NCI-H82 treated with DMSO at 0.1 percent for 48 hours (cell line): ENCODE results near the gene EPN3.

ENCODE experiments used
- DNase-seq: peaks from one replicate; lab custom pipeline; 2025; ENCODE audit not compliant: unreplicated experiment; lab: John Stamatoyannopoulos, UW

The EPN3 gene

GRCh38 chr17:50565402-50566350 lies 33.1 kb downstream of the EPN3 start:
- DNase-seq = no peak

GRCh38 chr17:50566886-50567285 lies 34.4 kb downstream of the EPN3 start:
- no peak for DNase-seq

- DNase-seq = no peak
Measured at GRCh38 chr17:50568659-50569058, 36.1 kb downstream of the EPN3 start.

- no peak for DNase-seq
Measured at GRCh38 chr17:50569592-50569991, 37.1 kb downstream of the EPN3 start.

- DNase-seq = no peak
Measured at GRCh38 chr17:50570032-50570431, 37.5 kb downstream of the EPN3 start.

GRCh38 chr17:50570528-50570927 lies 38.0 kb downstream of the EPN3 start:
- DNase-seq = peak; percentile 86

- DNase-seq = no peak
Measured at GRCh38 chr17:50571681-50572080, 39.1 kb downstream of the EPN3 start.

GRCh38 chr17:50572541-50572940 lies 40.0 kb downstream of the EPN3 start:
- no peak for DNase-seq

- peak; percentile 98 for DNase-seq
Measured at GRCh38 chr17:50573866-50574611, 41.5 kb downstream of the EPN3 start.

GRCh38 chr17:50575581-50576210 lies 43.2 kb downstream of the EPN3 start:
- no peak for DNase-seq

- DNase-seq = no peak
Measured at GRCh38 chr17:50576864-50577263, 44.3 kb downstream of the EPN3 start.

- DNase-seq = no peak
Measured at GRCh38 chr17:50577451-50577954, 45.0 kb downstream of the EPN3 start.

- DNase-seq = no peak
Measured at GRCh38 chr17:50578173-50578572, 45.6 kb downstream of the EPN3 start.

- no peak for DNase-seq
Measured at GRCh38 chr17:50579399-50579798, 46.9 kb downstream of the EPN3 start.

- no peak for DNase-seq
Measured at GRCh38 chr17:50580646-50581045, 48.1 kb downstream of the EPN3 start.

- no peak for DNase-seq
Measured at GRCh38 chr17:50581316-50581715, 48.8 kb downstream of the EPN3 start.

- no peak for DNase-seq
Measured at GRCh38 chr17:50582741-50583140, 50.2 kb downstream of the EPN3 start.

- peak; percentile 10 for DNase-seq
Measured at GRCh38 chr17:50583641-50584040, 51.1 kb downstream of the EPN3 start.

GRCh38 chr17:50584116-50584515 lies 51.6 kb downstream of the EPN3 start:
- no peak for DNase-seq

- DNase-seq = no peak
Measured at GRCh38 chr17:50584749-50585148, 52.2 kb downstream of the EPN3 start.

GRCh38 chr17:50585346-50585745 lies 52.8 kb downstream of the EPN3 start:
- no peak for DNase-seq
